ENCODE measurements around the gene MYCT1. TPM values are rescaled to one million over a fixed set of nuclear protein-coding genes. Genes with fewer than 3 reads are reported as not detected.

The MYCT1 gene
- total RNA-seq, 1 donor from 2014 or later = 0.61 TPM

GRCh38 chr6:152749336-152749735 lies 51.6 kb downstream of the MYCT1 start:
- TF ChIP-seq EZH2 (IDR thresholded peaks at IDR 0.05; ENCODE audit: insufficient read depth, low read length) = no peak
- TF ChIP-seq, protein P1, sequence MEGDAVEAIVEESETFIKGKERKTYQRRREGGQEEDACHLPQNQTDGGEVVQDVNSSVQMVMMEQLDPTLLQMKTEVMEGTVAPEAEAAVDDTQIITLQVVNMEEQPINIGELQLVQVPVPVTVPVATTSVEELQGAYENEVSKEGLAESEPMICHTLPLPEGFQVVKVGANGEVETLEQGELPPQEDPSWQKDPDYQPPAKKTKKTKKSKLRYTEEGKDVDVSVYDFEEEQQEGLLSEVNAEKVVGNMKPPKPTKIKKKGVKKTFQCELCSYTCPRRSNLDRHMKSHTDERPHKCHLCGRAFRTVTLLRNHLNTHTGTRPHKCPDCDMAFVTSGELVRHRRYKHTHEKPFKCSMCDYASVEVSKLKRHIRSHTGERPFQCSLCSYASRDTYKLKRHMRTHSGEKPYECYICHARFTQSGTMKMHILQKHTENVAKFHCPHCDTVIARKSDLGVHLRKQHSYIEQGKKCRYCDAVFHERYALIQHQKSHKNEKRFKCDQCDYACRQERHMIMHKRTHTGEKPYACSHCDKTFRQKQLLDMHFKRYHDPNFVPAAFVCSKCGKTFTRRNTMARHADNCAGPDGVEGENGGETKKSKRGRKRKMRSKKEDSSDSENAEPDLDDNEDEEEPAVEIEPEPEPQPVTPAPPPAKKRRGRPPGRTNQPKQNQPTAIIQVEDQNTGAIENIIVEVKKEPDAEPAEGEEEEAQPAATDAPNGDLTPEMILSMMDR (IDR thresholded peaks at IDR 0.05; ENCODE audit: insufficient read depth, low read depth, low read length) = no peak
- no peaks in the 10 kb centered on the region for H3K27me3 ChIP-seq (ENCODE audit: insufficient read depth, low read length)
- Mint-ChIP-seq H3K27ac (ENCODE audit: unreplicated experiment) (no peak overlapping the region), H3K27me3 (ENCODE audit: low read depth, unreplicated experiment) (no peaks in the 10 kb centered on the region), H3K9me3 (ENCODE audit: unreplicated experiment) (no peaks in the 10 kb centered on the region), H3K4me3 (ENCODE audit: unreplicated experiment) (no peak overlapping the region), H3K36me3 (ENCODE audit: low read depth, unreplicated experiment) (no peaks in the 10 kb centered on the region), H3K4me1 (ENCODE audit: low read depth, unreplicated experiment) (peaks cover 15% of the 10 kb centered on the region)
- H3K79me2 ChIP-seq (ENCODE audit: insufficient read depth, low read length) = no peaks in the 10 kb centered on the region
- no peak for DNase-seq (ENCODE audit: low read depth)
- H3K4me3 ChIP-seq (ENCODE audit: insufficient read depth, low read depth, low read length) = no peak overlapping the region
- no peaks in the 10 kb centered on the region for H3K36me3 ChIP-seq (ENCODE audit: insufficient read depth, low read length)
- no peak for FAIRE-seq
- H2AFZ ChIP-seq (ENCODE audit: low read depth, low read length) = no peak overlapping the region
- no peak overlapping the region for H3K4me2 ChIP-seq (ENCODE audit: low read length)
- no peak overlapping the region for H3K9ac ChIP-seq (ENCODE audit: low read length)
- no peak overlapping the region for H3K27ac ChIP-seq (ENCODE audit: low read depth, low read length)
- H4K20me1 ChIP-seq (ENCODE audit: insufficient read depth, low read length) = no peaks in the 10 kb centered on the region
- H3K4me1 ChIP-seq (ENCODE audit: insufficient read depth, low read length) = no peaks in the 10 kb centered on the region
- H3K9me3 ChIP-seq (ENCODE audit: insufficient read depth, low read depth, low read length) = no peaks in the 10 kb centered on the region

GRCh38 chr6:152750694-152751093 lies 53.0 kb downstream of the MYCT1 start, which contains the start of gene VIP:
TSS of gene VIP (plus strand) at chr6:152750797. CDS start at chr6:152752178, 1,381 bp downstream.
- TF ChIP-seq, protein P1 (IDR thresholded peaks at IDR 0.05; ENCODE audit: insufficient read depth, low read depth, low read length) = no peak
- no peak for TF ChIP-seq EZH2 (IDR thresholded peaks at IDR 0.05; ENCODE audit: insufficient read depth, low read length)
- no peak within 1 kb of the TSS for H3K4me3 Mint-ChIP-seq (ENCODE audit: unreplicated experiment)
- no peak within 1 kb of the TSS for H2AFZ ChIP-seq (ENCODE audit: low read depth, low read length)
- no peak within 1 kb of the TSS for H3K4me3 ChIP-seq (ENCODE audit: insufficient read depth, low read depth, low read length)
- H3K27ac Mint-ChIP-seq (ENCODE audit: unreplicated experiment) = no peak within 1 kb of the TSS
- H3K36me3 Mint-ChIP-seq (ENCODE audit: low read depth, unreplicated experiment) = no peaks in the 10 kb centered on the region
- H3K27ac ChIP-seq (ENCODE audit: low read depth, low read length) = no peak within 1 kb of the TSS
- H3K27me3 Mint-ChIP-seq (ENCODE audit: low read depth, unreplicated experiment) = no peaks in the 10 kb centered on the region
- no peaks in the 10 kb centered on the region for H3K9me3 Mint-ChIP-seq (ENCODE audit: unreplicated experiment)
- H3K79me2 ChIP-seq (ENCODE audit: insufficient read depth, low read length) = no peaks in the 10 kb centered on the region
- peak; percentile 7 for DNase-seq (ENCODE audit: low read depth)
- no peaks in the 10 kb centered on the region for H4K20me1 ChIP-seq (ENCODE audit: insufficient read depth, low read length)
- H3K4me2 ChIP-seq (ENCODE audit: low read length) = no peak within 1 kb of the TSS
- FAIRE-seq = no peak
- H3K36me3 ChIP-seq (ENCODE audit: insufficient read depth, low read length) = no peaks in the 10 kb centered on the region
- no peak within 1 kb of the TSS for H3K9ac ChIP-seq (ENCODE audit: low read length)
- no peaks in the 10 kb centered on the region for H3K4me1 ChIP-seq (ENCODE audit: insufficient read depth, low read length)
- H3K27me3 ChIP-seq (ENCODE audit: insufficient read depth, low read length) = no peaks in the 10 kb centered on the region
- no peaks in the 10 kb centered on the region for H3K9me3 ChIP-seq (ENCODE audit: insufficient read depth, low read depth, low read length)
- peaks cover 10% of the 10 kb centered on the region for H3K4me1 Mint-ChIP-seq (ENCODE audit: low read depth, unreplicated experiment)

GRCh38 chr6:152765331-152765730 lies 67.6 kb downstream of the MYCT1 start:
- H3K4me1 Mint-ChIP-seq (ENCODE audit: low read depth, unreplicated experiment) = no peaks in the 10 kb centered on the region
- Histone ChIP-seq H3K4me3 (ENCODE audit: insufficient read depth, low read depth, low read length) (no peak overlapping the region), H4K20me1 (ENCODE audit: insufficient read depth, low read length) (no peaks in the 10 kb centered on the region), H3K27me3 (ENCODE audit: insufficient read depth, low read length) (no peaks in the 10 kb centered on the region), H3K9ac (ENCODE audit: low read length) (no peak overlapping the region), H3K27ac (ENCODE audit: low read depth, low read length) (no peak overlapping the region), H2AFZ (ENCODE audit: low read depth, low read length) (no peak overlapping the region), H3K4me1 (ENCODE audit: insufficient read depth, low read length) (no peaks in the 10 kb centered on the region), H3K36me3 (ENCODE audit: insufficient read depth, low read length) (no peaks in the 10 kb centered on the region), H3K79me2 (ENCODE audit: insufficient read depth, low read length) (no peaks in the 10 kb centered on the region), H3K4me2 (ENCODE audit: low read length) (no peak overlapping the region), H3K9me3 (ENCODE audit: insufficient read depth, low read depth, low read length) (no peaks in the 10 kb centered on the region)
- H3K36me3 Mint-ChIP-seq (ENCODE audit: low read depth, unreplicated experiment) = no peaks in the 10 kb centered on the region
- H3K9me3 Mint-ChIP-seq (ENCODE audit: unreplicated experiment) = no peaks in the 10 kb centered on the region
- no peaks in the 10 kb centered on the region for H3K27me3 Mint-ChIP-seq (ENCODE audit: low read depth, unreplicated experiment)
- no peak overlapping the region for H3K27ac Mint-ChIP-seq (ENCODE audit: unreplicated experiment)
- FAIRE-seq (no peak), DNase-seq (ENCODE audit: low read depth) (no peak)
- TF ChIP-seq, protein P1 (IDR thresholded peaks at IDR 0.05; ENCODE audit: insufficient read depth, low read depth, low read length) = no peak
- TF ChIP-seq EZH2 (IDR thresholded peaks at IDR 0.05; ENCODE audit: insufficient read depth, low read length) = no peak
- H3K4me3 Mint-ChIP-seq (ENCODE audit: unreplicated experiment) = no peak overlapping the region

Data from astrocyte (in vitro differentiated cells and primary cell).